Stimulated activated CD8-positive, alpha-beta memory T cell treated with anti-CD3 and anti-CD28 coated beads, Interleukin-4, amount 100 ng/mL, for 1 hour (primary cell): Measurements from ENCODE around the gene AKAP13.
"Not testable (repeated sequence)": the region's sequence is repeated elsewhere in the genome, so short reads cannot be mapped to it uniquely, and the experiment has no call there.

Experiments used
- DNase-seq, 2 donors: peaks; one replicate each; pipeline ENCODE4 v3.0.0-alpha.2; 2020; ENCODE audit warnings: low read depth in 2 of 2, low spot score in 1 of 2

Gene AKAP13

GRCh38 chr15:85380217-85380811 is at the start of gene AKAP13:
Gene AKAP13 (plus strand): TSS chr15:85380603. CDS start chr15:85485721, 105,118 bp downstream.
- DNase-seq = peak; percentile 72 to 88

- peak; percentile 32 to 41 for DNase-seq
Measured at GRCh38 chr15:85330901-85331588, 49.4 kb upstream of the AKAP13 start.

- DNase-seq = no peak
Measured at GRCh38 chr15:85331655-85332285, 48.6 kb upstream of the AKAP13 start.

DNA sequence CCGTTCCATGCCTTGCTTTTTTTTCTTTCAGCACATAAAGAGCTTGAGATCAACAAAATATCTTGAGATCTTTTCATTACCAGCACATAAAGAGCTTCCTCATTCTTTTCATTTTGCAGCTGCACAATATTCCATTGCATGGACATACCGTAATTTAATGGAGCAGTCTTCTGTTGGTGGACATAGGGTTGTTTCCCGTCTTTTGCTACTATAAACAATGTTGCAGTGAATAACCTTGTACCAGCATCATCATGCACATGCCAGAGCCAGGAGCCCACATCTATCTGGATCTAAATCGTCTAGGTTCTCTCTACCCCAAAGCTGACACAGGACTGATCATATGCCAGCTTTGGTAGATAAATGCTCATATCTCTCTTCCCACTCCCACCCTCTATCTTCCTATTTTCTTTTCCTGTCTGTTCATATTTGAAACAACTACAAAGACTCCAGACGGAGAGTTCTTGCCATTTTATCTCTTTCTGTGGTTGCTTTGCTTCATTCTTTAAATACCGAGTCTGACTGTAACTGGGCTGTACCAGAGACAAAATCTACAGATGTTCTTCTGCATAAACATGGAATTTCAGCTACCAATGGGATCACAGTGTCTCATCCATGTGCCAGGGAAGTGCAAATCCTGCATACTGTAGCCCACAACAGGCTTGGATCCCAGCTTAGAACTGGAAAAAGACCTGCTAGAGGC is 47.1 kb upstream of the AKAP13 start:
- no peak for DNase-seq

- DNase-seq = no peak
Measured at GRCh38 chr15:85334241-85334640, 46.2 kb upstream of the AKAP13 start.

DNA sequence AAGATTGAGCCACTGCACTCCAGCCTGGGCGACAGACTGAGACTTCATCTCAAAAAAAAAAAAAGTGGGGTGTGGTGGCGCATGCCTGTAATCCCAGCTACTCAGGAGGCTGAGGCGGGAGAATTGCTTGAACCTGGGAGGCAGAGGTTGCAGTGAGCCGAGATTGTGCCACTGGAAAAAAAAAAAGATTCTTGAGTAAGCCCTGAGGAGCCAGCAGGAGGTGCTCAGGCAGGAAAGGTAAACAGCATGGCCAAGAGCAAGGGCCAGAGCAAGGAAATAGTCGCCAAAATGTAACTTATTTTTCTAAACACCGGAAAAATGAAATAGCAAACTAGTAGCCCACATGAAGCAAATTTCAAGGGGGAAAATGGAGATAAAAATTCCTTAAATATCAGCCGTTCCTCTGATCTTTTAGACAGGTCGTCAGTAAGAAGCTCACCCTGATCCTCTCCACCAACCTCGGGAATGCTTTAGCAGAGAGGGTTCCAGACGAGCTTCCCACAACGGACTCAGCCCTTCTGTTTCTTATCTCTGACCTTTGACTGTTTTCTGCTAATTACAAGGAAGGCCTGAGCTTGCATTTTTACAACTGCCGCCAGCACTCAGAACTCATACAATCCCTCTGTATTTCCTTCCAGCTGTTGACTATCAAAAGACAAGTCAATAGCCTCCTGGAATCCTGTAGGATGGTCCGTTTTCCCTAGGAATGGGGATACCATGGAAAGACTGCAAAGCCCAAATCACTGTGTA is 45.0 kb upstream of the AKAP13 start:
- no peak for DNase-seq

GRCh38 chr15:85336880-85337279 is 43.5 kb upstream of the AKAP13 start:
- no peak for DNase-seq

- DNase-seq = no peak
Measured at GRCh38 chr15:85337425-85338074, 42.9 kb upstream of the AKAP13 start.

- DNase-seq = no peak
Measured at GRCh38 chr15:85340321-85340665, 40.1 kb upstream of the AKAP13 start.

DNA sequence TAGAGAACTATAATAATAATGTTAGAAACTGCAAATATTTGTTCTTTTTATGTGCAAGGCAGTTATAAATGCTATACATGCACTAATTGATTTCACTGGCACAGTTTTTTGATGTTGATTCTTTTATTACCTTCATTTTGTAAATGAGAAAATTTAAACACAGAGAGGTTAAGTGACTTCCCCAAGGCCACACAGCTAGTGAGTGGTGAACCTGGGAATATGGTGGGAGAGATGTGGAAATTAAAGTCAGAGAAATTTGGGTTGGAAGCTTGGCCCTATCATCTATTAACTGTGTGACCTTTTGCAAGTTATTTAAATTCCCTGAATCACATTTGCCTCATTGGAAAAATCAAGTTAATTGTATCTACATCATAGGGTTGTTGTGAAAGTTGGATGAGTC is 39.6 kb upstream of the AKAP13 start:
- no peak for DNase-seq

DNA sequence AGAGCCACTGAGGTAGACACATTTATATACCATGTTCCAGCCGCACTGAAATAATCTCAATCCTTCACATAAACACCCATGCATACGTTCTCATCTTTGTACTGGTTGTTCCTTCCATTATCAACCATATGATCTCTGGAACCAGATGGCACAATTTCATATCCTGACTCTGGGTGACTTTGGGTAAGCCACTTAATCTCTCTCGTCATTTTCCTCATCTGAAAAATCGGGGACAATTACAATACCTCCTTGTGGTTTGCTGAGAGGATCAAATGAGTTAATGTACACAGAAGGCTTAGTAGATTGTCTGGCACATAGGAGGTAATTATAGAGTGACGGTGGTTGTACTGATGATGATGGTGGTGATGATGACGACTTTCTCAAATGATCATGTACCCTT is 38.2 kb upstream of the AKAP13 start:
- not testable (repeated sequence) for DNase-seq

- DNase-seq = not testable (repeated sequence)
Measured at GRCh38 chr15:85343443-85343842, 37.0 kb upstream of the AKAP13 start.

DNA sequence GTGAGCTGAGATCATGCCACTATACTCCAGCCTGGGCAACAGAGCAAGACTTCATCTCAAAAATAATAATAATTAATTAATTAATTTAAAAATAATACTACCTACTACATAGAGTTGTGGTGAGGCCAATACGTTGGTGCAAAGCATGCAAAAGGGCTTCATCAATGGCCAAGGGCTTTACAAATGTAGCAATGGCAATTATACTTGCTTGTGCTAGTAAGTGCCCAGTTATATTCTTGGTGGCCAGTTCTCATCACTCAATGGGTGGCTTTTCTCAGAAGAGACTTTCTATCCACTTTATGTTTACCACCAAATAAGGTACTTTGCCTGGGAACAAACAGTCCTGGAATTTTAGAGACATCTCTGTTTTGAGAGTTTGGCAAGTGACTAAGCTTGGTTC is 36.2 kb upstream of the AKAP13 start:
- not testable (repeated sequence) for DNase-seq

- not testable (repeated sequence) for DNase-seq
Measured at GRCh38 chr15:85344653-85345114, 35.7 kb upstream of the AKAP13 start.

DNA sequence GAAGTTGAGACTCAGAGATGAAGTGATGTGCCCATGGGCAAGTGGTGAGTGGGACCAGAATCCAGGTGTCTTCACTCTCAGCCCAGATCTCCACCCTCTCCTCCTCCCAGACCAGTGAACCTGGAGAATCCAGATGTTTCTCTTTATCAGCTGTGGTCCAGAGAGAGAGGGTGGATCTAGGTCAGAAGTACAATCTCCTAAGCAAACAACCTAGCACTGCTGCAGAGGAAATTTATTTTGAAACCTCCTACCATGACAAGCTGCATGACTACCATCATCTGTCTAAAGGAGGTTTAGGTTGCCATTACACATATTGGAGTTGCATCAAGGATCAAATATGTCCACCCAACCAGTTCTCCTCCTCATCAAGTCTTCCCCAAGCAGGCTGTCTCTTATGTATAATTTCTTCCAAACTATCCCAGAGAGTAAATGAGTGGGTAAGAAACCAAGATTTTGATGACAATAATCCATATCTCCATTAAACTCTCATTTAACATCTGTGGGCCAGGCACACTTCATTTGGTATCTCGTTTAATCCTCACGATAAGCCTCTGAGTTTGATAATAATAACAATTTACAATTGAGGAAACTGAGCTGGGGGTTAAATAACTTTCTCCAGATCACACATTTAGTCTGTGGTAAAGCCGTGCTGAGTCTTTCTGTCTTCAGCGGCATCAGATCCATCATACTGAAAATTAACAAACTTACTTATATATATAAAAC is 35.0 kb upstream of the AKAP13 start:
- not testable (repeated sequence) for DNase-seq

GRCh38 chr15:85346462-85347084 is 33.8 kb upstream of the AKAP13 start:
- not testable (repeated sequence) for DNase-seq

- not testable (repeated sequence) for DNase-seq
Measured at GRCh38 chr15:85347264-85348047, 32.9 kb upstream of the AKAP13 start.

GRCh38 chr15:85348048-85348766 is 32.2 kb upstream of the AKAP13 start:
- DNase-seq = not testable (repeated sequence)
